ENCODE measurements around the gene SRSF3. TPM values are rescaled to one million over a fixed set of nuclear protein-coding genes. Genes with fewer than 3 reads are reported as not detected.

Gene SRSF3
- total and polyA plus RNA-seq, 9 of the 15 experiments (the other 6 are each of a cell fraction or from before 2014, with no cell fraction given), result 337 to 1,200 (median 518) TPM

DNA sequence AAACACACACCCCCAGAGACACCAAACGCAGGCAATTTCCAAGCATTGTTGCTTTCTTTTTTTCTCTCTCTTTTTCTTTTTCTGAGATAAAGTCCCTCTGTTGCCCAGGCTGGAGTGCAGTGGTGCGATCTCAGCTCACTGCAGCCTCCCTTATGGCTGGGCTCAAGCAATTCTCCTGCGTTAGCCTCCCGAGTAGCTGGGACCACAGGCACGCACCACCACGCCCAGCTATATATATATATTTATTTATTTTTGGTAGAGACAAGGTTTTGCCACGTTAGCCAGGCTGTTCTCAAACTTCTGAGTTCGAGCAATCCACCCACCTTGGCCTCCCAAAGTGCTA is 14.0 kb upstream of the SRSF3 start:
- 73% methylated on average over 7 of the region's 8 CpGs for WGBS (ENCODE audit: insufficient coverage, low coverage, missing lambda C conversion rate)
- BruUV-seq (replicated peaks), result no TSS peak

More for the DNA sequence above, 14.0 kb upstream of the SRSF3 start:
- FAIRE-seq (no peak), ATAC-seq (peak; percentile 10; the same call in 2 of the 3 replicates), DNase-seq (ENCODE audit: extremely low read depth in 1 of 4, low spot score in 3 of 4) (no peak)
- Histone ChIP-seq H3K9ac (ENCODE audit: insufficient read depth in 1 of 2, low read depth in 2 of 2, low read length in 2 of 2) (peak overlapping the region; percentile 0 to 2; a peak in 1 of 4 replicates), H3K4me1 (replicated peaks in 1 of 2; ENCODE audit: control insufficient read depth in 2 of 2, insufficient read depth in 2 of 2, low read length in 2 of 2) (peaks cover 16 to 21% of the 10 kb centered on the region in 2 experiments; a peak in 4 of 5 replicates), H3K79me2 (ENCODE audit: control insufficient read depth, insufficient read depth, low read length) (no peaks in the 10 kb centered on the region), H2AFZ (ENCODE audit: low read depth, low read length) (peak overlapping the region; percentile 96), H3K4me3 (no peak overlapping the region), H3K9me1 (ENCODE audit: control insufficient read depth, insufficient read depth, low read length) (no peaks in the 10 kb centered on the region), H3K27me3 (ENCODE audit: control insufficient read depth in 2 of 2, insufficient read depth in 2 of 2, low read length in 2 of 2) (no peaks in the 10 kb centered on the region), H4K20me1 (replicated peaks; ENCODE audit: control insufficient read depth, insufficient read depth, low read length) (no peaks in the 10 kb centered on the region), H3K36me3 (ENCODE audit: control insufficient read depth, insufficient read depth, low read length) (no peaks in the 10 kb centered on the region), H3K9me3 (replicated peaks; ENCODE audit: control insufficient read depth, insufficient read depth, low read depth, low read length) (no peaks in the 10 kb centered on the region), H3K27ac (ENCODE audit: extremely low read depth, low read depth, low read length) (no peak overlapping the region), H3K4me2 (ENCODE audit: insufficient read depth, low read length) (no peak overlapping the region)
- POLR2A ChIA-PET, result interaction anchor here (0.6 to 2.6 kb wide), 5 partner anchors 10 to 19 kb away, joined by 3 to 20 read pairs (median 6); partner anchors contain the start of gene SRSF3
- TF ChIP-seq, protein P1, sequence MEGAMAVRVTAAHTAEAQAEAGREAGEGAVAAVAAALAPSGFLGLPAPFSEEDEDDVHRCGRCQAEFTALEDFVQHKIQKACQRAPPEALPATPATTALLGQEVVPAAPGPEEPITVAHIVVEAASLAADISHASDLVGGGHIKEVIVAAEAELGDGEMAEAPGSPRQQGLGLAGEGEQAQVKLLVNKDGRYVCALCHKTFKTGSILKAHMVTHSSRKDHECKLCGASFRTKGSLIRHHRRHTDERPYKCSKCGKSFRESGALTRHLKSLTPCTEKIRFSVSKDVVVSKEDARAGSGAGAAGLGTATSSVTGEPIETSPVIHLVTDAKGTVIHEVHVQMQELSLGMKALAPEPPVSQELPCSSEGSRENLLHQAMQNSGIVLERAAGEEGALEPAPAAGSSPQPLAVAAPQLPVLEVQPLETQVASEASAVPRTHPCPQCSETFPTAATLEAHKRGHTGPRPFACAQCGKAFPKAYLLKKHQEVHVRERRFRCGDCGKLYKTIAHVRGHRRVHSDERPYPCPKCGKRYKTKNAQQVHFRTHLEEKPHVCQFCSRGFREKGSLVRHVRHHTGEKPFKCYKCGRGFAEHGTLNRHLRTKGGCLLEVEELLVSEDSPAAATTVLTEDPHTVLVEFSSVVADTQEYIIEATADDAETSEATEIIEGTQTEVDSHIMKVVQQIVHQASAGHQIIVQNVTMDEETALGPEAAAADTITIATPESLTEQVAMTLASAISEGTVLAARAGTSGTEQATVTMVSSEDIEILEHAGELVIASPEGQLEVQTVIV (CRISPR knock-in tag; IDR thresholded peaks at IDR 0.05; ENCODE audit: borderline replicate concordance), result no peak
- TF ChIP-seq, protein P2, sequence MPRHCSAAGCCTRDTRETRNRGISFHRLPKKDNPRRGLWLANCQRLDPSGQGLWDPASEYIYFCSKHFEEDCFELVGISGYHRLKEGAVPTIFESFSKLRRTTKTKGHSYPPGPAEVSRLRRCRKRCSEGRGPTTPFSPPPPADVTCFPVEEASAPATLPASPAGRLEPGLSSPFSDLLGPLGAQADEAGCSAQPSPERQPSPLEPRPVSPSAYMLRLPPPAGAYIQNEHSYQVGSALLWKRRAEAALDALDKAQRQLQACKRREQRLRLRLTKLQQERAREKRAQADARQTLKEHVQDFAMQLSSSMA (CRISPR knock-in tag; IDR thresholded peaks at IDR 0.05), result no peak
- TF ChIP-seq ZNF561 (CRISPR knock-in tag; conservative IDR thresholded peaks at IDR 0.05), result no peak
- no peak for TF ChIP-seq NCOA4 (IDR thresholded peaks at IDR 0.05; ENCODE audit: partially characterized antibody)
- TF ChIP-seq, protein P3, sequence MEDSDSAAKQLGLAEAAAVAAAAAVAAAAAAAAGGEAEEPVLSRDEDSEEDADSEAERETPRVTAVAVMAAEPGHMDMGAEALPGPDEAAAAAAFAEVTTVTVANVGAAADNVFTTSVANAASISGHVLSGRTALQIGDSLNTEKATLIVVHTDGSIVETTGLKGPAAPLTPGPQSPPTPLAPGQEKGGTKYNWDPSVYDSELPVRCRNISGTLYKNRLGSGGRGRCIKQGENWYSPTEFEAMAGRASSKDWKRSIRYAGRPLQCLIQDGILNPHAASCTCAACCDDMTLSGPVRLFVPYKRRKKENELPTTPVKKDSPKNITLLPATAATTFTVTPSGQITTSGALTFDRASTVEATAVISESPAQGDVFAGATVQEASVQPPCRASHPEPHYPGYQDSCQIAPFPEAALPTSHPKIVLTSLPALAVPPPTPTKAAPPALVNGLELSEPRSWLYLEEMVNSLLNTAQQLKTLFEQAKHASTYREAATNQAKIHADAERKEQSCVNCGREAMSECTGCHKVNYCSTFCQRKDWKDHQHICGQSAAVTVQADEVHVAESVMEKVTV (CRISPR knock-in tag; IDR thresholded peaks at IDR 0.05), result no peak
- TF ChIP-seq CTBP1 (IDR thresholded peaks at IDR 0.05; ENCODE audit: borderline replicate concordance), result no peak
- TF ChIP-seq ATF7 (IDR thresholded peaks at IDR 0.05), result peak; percentile 46; the same call in 1 of the 2 replicates
- no peak for TF ChIP-seq ETS2 (tag; IDR thresholded peaks at IDR 0.05; ENCODE audit: borderline replicate concordance, poor library complexity, severe bottlenecking)
- TF ChIP-seq, protein P4, sequence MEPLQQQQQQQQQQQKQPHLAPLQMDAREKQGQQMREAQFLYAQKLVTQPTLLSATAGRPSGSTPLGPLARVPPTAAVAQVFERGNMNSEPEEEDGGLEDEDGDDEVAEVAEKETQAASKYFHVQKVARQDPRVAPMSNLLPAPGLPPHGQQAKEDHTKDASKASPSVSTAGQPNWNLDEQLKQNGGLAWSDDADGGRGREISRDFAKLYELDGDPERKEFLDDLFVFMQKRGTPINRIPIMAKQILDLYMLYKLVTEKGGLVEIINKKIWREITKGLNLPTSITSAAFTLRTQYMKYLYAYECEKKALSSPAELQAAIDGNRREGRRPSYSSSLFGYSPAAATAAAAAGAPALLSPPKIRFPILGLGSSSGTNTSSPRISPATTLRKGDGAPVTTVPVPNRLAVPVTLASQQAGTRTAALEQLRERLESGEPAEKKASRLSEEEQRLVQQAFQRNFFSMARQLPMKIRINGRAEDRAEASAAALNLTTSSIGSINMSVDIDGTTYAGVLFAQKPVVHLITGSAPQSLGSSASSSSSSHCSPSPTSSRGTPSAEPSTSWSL (CRISPR knock-in tag; IDR thresholded peaks at IDR 0.05; ENCODE audit: borderline replicate concordance), result no peak
- no peak for TF ChIP-seq CBX8 (IDR thresholded peaks at IDR 0.05; ENCODE audit: borderline replicate concordance, extremely low read depth, low read depth, low read length, poor library complexity, severe bottlenecking)
- TF ChIP-seq, protein P5, sequence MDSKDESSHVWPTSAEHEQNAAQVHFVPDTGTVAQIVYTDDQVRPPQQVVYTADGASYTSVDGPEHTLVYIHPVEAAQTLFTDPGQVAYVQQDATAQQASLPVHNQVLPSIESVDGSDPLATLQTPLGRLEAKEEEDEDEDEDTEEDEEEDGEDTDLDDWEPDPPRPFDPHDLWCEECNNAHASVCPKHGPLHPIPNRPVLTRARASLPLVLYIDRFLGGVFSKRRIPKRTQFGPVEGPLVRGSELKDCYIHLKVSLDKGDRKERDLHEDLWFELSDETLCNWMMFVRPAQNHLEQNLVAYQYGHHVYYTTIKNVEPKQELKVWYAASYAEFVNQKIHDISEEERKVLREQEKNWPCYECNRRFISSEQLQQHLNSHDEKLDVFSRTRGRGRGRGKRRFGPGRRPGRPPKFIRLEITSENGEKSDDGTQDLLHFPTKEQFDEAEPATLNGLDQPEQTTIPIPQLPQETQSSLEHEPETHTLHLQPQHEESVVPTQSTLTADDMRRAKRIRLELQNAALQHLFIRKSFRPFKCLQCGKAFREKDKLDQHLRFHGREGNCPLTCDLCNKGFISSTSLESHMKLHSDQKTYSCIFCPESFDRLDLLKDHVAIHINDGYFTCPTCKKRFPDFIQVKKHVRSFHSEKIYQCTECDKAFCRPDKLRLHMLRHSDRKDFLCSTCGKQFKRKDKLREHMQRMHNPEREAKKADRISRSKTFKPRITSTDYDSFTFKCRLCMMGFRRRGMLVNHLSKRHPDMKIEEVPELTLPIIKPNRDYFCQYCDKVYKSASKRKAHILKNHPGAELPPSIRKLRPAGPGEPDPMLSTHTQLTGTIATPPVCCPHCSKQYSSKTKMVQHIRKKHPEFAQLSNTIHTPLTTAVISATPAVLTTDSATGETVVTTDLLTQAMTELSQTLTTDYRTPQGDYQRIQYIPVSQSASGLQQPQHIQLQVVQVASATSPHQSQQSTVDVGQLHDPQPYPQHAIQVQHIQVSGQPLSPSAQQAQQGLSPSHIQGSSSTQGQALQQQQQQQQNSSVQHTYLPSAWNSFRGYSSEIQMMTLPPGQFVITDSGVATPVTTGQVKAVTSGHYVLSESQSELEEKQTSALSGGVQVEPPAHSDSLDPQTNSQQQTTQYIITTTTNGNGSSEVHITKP (IDR thresholded peaks at IDR 0.05; ENCODE audit: partially characterized antibody), result peak; percentile 94
- CTCF ChIA-PET (ENCODE audit: low intra/inter-chr PET ratio), result interaction anchor here (1.7 kb wide), 1 partner anchor 157 kb away, joined by 13 read pairs; no protein-coding TSS in a partner anchor
- in situ Hi-C loops (cut with MboI), result no loop called here
- intact Hi-C loops (cut with micrococcal nuclease), result no loop called here
